Effector memory CD4-positive, alpha-beta T cell (primary cell): ENCODE results near the gene FAM200C.

Source experiments
- DNase-seq, 3 donors: peaks; one replicate each; pipeline ENCODE4 v3.0.0-alpha.2; 2020
- H3K27ac ChIP-seq: 2 replicates; pipeline ENCODE4 v1.7.0; 2013; ENCODE audit warnings: mild to moderate bottlenecking, low read length, moderate library complexity; ENCODE audit not compliant: insufficient read depth, poor library complexity, severe bottlenecking
- H3K27me3 ChIP-seq: replicated peaks from 2 replicates; pipeline ENCODE4 v1.7.0; 2013; ENCODE audit warnings: mild to moderate bottlenecking, low read length; ENCODE audit not compliant: insufficient read depth, control insufficient read depth, poor library complexity, severe bottlenecking
- H3K36me3 ChIP-seq: 2 replicates; pipeline ENCODE4 v1.7.0; 2013; ENCODE audit warnings: mild to moderate bottlenecking, low read length, moderate library complexity; ENCODE audit not compliant: control insufficient read depth, insufficient read depth
- H3K4me1 ChIP-seq: 2 replicates; pipeline ENCODE4 v1.7.0; 2013; ENCODE audit warnings: low read length, mild to moderate bottlenecking; ENCODE audit not compliant: control insufficient read depth, insufficient read depth, poor library complexity, severe bottlenecking
- H3K4me3 ChIP-seq: 2 replicates; pipeline ENCODE4 v1.7.0; 2013; ENCODE audit warnings: low read length, low read depth, mild to moderate bottlenecking; ENCODE audit not compliant: insufficient read depth, poor library complexity, severe bottlenecking
- H3K9me3 ChIP-seq: 2 replicates; pipeline ENCODE4 v1.7.0; 2013; ENCODE audit warnings: mild to moderate bottlenecking, low read length, moderate library complexity; ENCODE audit not compliant: control insufficient read depth

FAM200C gene

GRCh38 chr5:160359242-160359641, 40.6 kb downstream of the FAM200C start:
- Histone ChIP-seq H3K9me3 (no peaks in the 10 kb centered on the region), H3K4me3 (no peak overlapping the region), H3K27me3 (no peaks in the 10 kb centered on the region), H3K27ac (no peak overlapping the region), H3K36me3 (no peaks in the 10 kb centered on the region), H3K4me1 (no peaks in the 10 kb centered on the region)
- DNase-seq = no peak

- no peak for DNase-seq
- no peaks in the 10 kb centered on the region for H3K27me3 ChIP-seq
- H3K9me3 ChIP-seq = no peaks in the 10 kb centered on the region
Measured at GRCh38 chr5:160357861-160358411, 41.9 kb downstream of the FAM200C start.

GRCh38 chr5:160357394-160357793, 42.5 kb downstream of the FAM200C start:
- H3K36me3 ChIP-seq = no peaks in the 10 kb centered on the region
- H3K4me1 ChIP-seq = no peaks in the 10 kb centered on the region
- H3K9me3 ChIP-seq = no peaks in the 10 kb centered on the region

More at GRCh38 chr5:160357861-160358411, 41.9 kb downstream of the FAM200C start:
- Histone ChIP-seq H3K4me1 (no peaks in the 10 kb centered on the region), H3K36me3 (no peaks in the 10 kb centered on the region), H3K27ac (no peak overlapping the region), H3K4me3 (no peak overlapping the region)

GRCh38 chr5:160356550-160357347, 43.1 kb downstream of the FAM200C start:
- Histone ChIP-seq H3K27me3 (no peaks in the 10 kb centered on the region), H3K4me1 (no peaks in the 10 kb centered on the region), H3K27ac (no peak overlapping the region), H3K4me3 (no peak overlapping the region), H3K9me3 (no peaks in the 10 kb centered on the region), H3K36me3 (no peaks in the 10 kb centered on the region)
- no peak for DNase-seq

More at GRCh38 chr5:160357394-160357793, 42.5 kb downstream of the FAM200C start:
- DNase-seq = no peak
- H3K27ac ChIP-seq = no peak overlapping the region
- no peaks in the 10 kb centered on the region for H3K27me3 ChIP-seq
- H3K4me3 ChIP-seq = no peak overlapping the region

- no peak for DNase-seq
- no peak overlapping the region for H3K27ac ChIP-seq
- no peaks in the 10 kb centered on the region for H3K36me3 ChIP-seq
- no peaks in the 10 kb centered on the region for H3K4me1 ChIP-seq
- no peaks in the 10 kb centered on the region for H3K27me3 ChIP-seq
- H3K9me3 ChIP-seq = no peaks in the 10 kb centered on the region
- no peak overlapping the region for H3K4me3 ChIP-seq
Measured at GRCh38 chr5:160354666-160355065, 45.2 kb downstream of the FAM200C start.

GRCh38 chr5:160353379-160353778, 46.5 kb downstream of the FAM200C start:
- DNase-seq = no peak
- Histone ChIP-seq H3K4me3 (no peak overlapping the region), H3K9me3 (no peaks in the 10 kb centered on the region), H3K36me3 (no peaks in the 10 kb centered on the region), H3K27ac (no peak overlapping the region), H3K4me1 (no peaks in the 10 kb centered on the region), H3K27me3 (no peaks in the 10 kb centered on the region)

GRCh38 chr5:160352308-160352707, 47.5 kb downstream of the FAM200C start:
- no peaks in the 10 kb centered on the region for H3K9me3 ChIP-seq
- no peaks in the 10 kb centered on the region for H3K27me3 ChIP-seq
- H3K27ac ChIP-seq = no peak overlapping the region
- no peaks in the 10 kb centered on the region for H3K36me3 ChIP-seq
- no peak overlapping the region for H3K4me3 ChIP-seq
- DNase-seq = no peak
- H3K4me1 ChIP-seq = no peaks in the 10 kb centered on the region

- no peak for DNase-seq
- Histone ChIP-seq H3K27me3 (no peaks in the 10 kb centered on the region), H3K9me3 (no peaks in the 10 kb centered on the region), H3K4me3 (no peak overlapping the region), H3K4me1 (no peaks in the 10 kb centered on the region), H3K36me3 (no peaks in the 10 kb centered on the region), H3K27ac (no peak overlapping the region)
Measured at GRCh38 chr5:160349935-160350303, 49.9 kb downstream of the FAM200C start.

- Histone ChIP-seq H3K27me3 (no peaks in the 10 kb centered on the region), H3K4me1 (no peaks in the 10 kb centered on the region), H3K36me3 (no peaks in the 10 kb centered on the region), H3K4me3 (no peak overlapping the region), H3K9me3 (no peaks in the 10 kb centered on the region), H3K27ac (no peak overlapping the region)
- no peak for DNase-seq
Measured at GRCh38 chr5:160349249-160349934, 50.5 kb downstream of the FAM200C start.

GRCh38 chr5:160348080-160348479, 51.8 kb downstream of the FAM200C start:
- Histone ChIP-seq H3K27ac (no peak overlapping the region), H3K36me3 (no peaks in the 10 kb centered on the region), H3K27me3 (no peaks in the 10 kb centered on the region), H3K4me3 (no peak overlapping the region), H3K9me3 (no peaks in the 10 kb centered on the region), H3K4me1 (no peaks in the 10 kb centered on the region)
- no peak for DNase-seq
